Epidermal melanocyte (primary cell): Measurements from ENCODE around the gene C5.

ENCODE experiments used
- DNase-seq: peaks from one replicate; pipeline ENCODE4 v3.0.0; 2011; ENCODE audit warnings: low spot score; ENCODE audit not compliant: insufficient read length

C5 gene

DNA sequence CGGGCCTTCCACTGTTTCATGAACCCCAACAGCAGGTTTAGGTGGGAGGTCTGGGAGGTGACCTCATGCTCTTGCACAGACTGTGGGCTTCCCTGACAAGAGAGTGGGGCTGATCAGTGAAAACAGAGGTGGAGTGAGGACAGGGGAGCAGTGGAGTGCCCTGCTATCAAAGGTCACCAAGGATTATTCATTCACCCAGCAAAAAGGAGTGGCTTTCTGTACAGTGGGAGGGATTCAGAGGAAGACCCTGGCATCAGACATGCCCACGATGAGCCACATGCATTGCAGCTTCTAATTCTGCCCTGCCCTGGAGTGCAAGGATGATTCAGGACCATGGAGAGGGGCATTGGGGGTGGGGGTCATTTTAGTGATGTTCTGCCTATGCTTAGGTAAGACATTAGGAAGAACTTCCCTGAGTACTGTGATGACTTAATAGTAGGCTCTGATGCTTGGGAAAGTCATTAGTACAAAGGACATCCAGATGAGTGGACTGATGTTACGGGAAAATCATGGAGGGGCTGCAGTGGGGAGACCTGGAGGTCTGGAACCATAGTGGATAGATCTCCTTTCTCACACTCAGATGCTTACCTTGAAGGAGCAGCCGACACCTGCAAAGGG lies 136.3 kb downstream of the C5 start:
- no peak for DNase-seq

DNA sequence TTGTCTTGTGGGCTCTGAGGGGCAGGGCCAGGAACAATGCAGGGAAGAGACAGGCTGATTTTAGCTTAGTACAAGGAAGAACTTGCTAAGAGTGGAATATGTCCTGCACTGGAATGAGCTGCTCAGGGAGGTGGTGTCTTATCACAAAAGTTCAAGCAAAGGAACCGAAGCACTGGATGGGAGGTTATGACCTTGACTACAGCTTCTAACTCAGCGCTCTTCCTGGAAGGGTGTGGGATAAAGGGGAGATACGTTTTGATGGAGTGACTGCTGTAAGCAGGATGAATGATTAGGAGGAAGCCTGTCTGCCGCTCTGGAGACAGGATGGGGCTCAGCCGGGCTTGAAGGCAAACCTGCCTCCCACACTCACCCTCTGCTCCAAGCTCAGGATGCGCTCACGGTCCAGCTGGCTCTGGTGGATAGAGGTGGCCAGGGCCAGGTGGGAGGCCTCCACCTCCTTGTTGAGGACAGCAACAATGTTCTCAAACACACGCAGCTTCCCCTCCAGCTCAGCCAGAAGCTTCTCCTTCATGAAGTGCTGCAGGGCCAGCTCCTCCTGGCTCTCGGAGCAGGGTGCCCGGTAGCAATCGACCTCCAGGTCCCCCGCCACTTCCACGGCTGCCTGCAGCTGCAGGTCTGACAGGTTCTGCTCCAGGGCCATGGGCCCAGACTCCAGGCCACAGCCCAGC lies 137.0 kb downstream of the C5 start:
- no peak for DNase-seq

DNA sequence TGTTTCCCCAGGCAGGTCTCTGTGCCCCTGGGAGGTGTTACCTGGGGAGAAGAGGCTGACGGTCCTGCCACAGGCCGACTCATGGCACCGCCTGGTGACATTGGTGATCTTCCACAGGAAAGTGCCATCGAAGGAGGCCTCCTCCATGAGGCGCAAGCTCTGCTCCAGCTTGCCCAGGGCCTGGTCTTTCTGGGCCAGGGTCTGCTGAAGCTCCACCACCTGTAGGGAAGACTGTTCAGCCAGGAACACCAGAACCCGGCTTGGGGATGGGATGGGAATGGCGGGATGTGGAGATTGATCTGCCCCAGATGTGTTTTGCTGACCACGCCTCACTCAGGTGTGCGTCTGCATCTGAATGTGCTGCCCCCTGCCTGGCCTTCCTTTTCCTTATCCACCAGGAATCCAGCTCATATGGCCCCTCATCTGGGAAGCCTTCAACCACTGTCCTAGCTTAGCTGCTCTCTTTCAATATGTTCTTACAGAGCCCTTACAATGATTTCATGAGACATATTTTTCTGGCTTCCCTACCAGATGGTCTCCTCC lies 138.7 kb downstream of the C5 start:
- DNase-seq, result no peak

DNA sequence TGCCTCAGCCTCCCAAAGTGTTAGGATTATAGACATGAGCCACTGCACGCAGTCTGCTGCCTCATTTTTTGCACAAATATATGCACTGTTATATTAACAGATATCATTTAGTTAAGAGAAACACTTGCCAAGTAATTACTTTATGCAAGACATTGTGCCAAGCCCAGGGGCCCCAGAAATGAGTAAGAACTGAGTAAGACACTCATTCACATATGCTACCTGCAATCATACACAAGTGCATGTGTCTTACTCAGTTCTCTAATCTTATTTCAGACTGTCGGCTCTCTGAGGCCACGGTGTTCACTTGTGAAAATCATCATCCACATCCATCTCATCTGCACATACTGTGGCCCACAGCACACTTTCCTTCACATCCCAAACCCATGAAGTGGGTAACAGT lies 139.4 kb downstream of the C5 start:
- no peak for DNase-seq

GRCh38 chr9:120909904-120910303 lies 140.2 kb downstream of the C5 start:
- DNase-seq, result no peak

DNA sequence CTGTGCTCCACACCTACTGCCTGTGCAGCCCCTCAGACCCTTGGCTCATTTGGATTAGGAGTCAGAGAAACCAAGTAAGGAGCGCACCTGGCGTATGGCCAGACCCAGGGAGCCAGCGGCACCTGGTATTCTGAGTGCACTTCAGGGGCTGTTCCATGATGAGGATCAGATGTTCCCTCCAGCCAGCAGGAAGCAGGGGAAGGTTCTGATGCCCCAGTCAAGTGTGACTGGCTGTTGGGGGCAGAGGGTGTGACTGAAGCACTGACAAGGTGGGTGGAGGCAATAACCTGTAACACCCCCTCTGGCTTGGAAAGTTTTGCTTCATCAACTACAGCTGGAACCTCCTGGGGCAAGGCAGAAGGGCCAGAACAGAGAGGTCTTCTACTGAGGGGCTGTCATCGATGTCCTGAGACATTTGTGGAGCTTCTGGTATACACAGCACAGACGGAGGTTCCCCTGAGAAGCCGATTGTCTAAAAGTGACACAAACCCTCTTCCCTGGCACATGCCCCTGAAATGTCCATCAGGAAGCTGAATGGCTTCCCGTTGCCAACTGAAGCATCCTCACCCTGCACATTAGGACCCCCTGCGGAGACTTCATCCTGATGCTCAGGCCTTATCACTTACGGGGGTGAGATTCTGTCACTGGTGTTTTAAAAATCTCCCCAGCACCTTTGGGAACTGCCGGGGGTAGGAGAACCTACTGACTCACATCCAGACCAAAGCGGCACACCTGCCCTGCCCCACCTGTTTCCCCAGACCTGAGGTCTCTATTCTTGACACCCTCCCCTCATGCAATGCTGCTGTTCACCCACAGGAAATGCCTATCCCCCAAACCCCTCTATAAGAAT lies 144.5 kb downstream of the C5 start:
- no peak for DNase-seq

- DNase-seq, result no peak
Measured at GRCh38 chr9:120904978-120905301, 145.1 kb downstream of the C5 start.

DNA sequence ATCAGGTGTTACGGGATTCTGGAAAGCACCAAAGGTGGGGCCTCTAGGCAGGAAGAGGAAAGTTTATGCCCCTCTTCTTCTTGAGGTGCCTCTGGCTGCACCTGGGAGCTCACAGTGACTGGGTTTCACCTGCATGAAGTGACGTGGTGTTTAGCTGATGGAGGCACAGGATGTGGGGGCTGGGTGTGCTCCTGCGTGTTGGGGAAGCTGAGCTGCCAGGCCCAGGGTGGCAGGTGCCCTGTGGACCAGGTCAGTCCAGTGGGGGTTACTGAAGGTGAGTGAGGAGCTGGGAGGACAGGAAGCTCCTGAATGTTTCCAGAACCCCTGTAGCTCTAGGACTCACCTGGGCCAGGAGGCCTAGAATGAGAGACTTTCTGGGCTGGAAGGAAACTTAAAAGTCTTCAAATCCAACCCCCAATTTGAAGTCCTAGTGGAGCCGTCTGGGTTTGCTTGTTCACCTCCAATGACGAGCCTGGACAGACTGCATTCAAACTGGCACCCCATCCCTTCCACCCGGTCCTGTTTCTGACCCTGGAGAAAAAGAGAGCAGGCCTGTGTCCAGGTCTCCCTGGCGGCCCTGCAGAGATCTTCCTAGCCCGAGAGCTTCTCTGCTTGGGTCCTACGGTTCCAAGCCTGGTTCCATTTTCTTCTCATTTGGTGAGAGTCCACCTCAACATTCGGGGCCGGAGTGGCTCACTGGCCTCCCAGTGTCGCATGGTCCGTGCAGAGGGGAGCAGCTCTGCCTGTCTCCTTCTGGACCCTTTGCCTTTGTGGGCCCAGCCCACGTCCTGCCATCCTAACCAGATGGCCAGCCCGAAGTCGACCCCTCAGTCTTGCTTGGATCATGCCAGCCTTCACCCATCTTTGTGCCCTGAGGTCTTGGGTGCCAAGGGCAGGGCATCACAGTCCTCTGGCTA lies 145.8 kb downstream of the C5 start:
- DNase-seq, result no peak

GRCh38 chr9:120902569-120903535 lies 147.2 kb downstream of the C5 start:
- no peak for DNase-seq
